WTC11 (cell line): ENCODE measurements around the gene IGFL4. TPM values are rescaled to one million over a fixed set of nuclear protein-coding genes. Genes with fewer than 3 reads are reported as not detected.

Experiments used
- ATAC-seq: fragments of 200-7000 bp; cut with Tn5 transposase; 2 replicates; pipeline ENCODE4 v1.10.0; 2021; ENCODE audit warnings: mild to moderate bottlenecking, moderate library complexity
- CTCF ChIA-PET: fragments of 300-600 bp; sonication (Branson Sonifier 250); formaldehyde crosslinking; loops from one replicate; lab custom pipeline; 2021; ENCODE audit warnings: antibody characterized with exemption; lab: Charles Lee
- POLR2A ChIA-PET: fragments of 350-600 bp; sonication (Branson Sonifier 250); formaldehyde crosslinking; loops from one replicate; lab custom pipeline; 2021; ENCODE audit warnings: antibody characterized with exemption; lab: Charles Lee
- DNase-seq: peaks from one replicate; pipeline ENCODE4 v3.0.0; 2021; ENCODE audit warnings: low spot score
- H3K27ac Mint-ChIP-seq: 2 replicates; pipeline ENCODE4 v1.8.0; 2021; ENCODE audit warnings: mixed read lengths
- H3K27me3 Mint-ChIP-seq: 2 replicates; pipeline ENCODE4 v1.8.0; 2021; ENCODE audit warnings: low read depth, mild to moderate bottlenecking, moderate library complexity, mixed read lengths
- H3K36me3 Mint-ChIP-seq: 2 replicates; pipeline ENCODE4 v1.8.0; 2021; ENCODE audit warnings: mixed read lengths
- H3K4me1 Mint-ChIP-seq: 2 replicates; pipeline ENCODE4 v1.8.0; 2022; ENCODE audit warnings: mixed read lengths
- H3K4me3 Mint-ChIP-seq: 2 replicates; pipeline ENCODE4 v1.8.0; 2021; ENCODE audit warnings: mild to moderate bottlenecking, moderate library complexity, mixed read lengths
- H3K9me3 Mint-ChIP-seq: 2 replicates; pipeline ENCODE4 v1.8.0; 2021; ENCODE audit warnings: mixed read lengths
- CBFB ChIP-seq: sonication (generic); formaldehyde crosslinking; IDR thresholded peaks from 2 replicates; pipeline ENCODE4 v1.8.1; 2022; ENCODE audit warnings: mild to moderate bottlenecking, low read depth, missing genetic modification reagents
- FOXP1 ChIP-seq: sonication (generic); formaldehyde crosslinking; IDR thresholded peaks from 2 replicates; pipeline ENCODE4 v1.8.0; 2022; ENCODE audit warnings: missing genetic modification reagents, mild to moderate bottlenecking, moderate library complexity, borderline replicate concordance
- JAZF1 ChIP-seq: fragments of 250-450 bp; sonication (Bioruptor Pico); IDR thresholded peaks from 2 replicates; pipeline ENCODE4 v1.9.0; 2021; ENCODE audit warnings: moderate library complexity, mild to moderate bottlenecking, inconsistent platforms
- MXD4 ChIP-seq: fragments of 250-450 bp; sonication (Bioruptor Pico); IDR thresholded peaks from 2 replicates; pipeline ENCODE4 v1.8.0; 2021; ENCODE audit warnings: mild to moderate bottlenecking, moderate library complexity, borderline replicate concordance
- NFYB ChIP-seq: sonication (generic); formaldehyde crosslinking; conservative IDR thresholded peaks from 2 replicates; pipeline ENCODE4 v1.8.0; 2022; ENCODE audit warnings: low read depth, missing genetic modification reagents
- TEAD4 ChIP-seq: sonication (generic); formaldehyde crosslinking; IDR thresholded peaks from 2 replicates; pipeline ENCODE4 v1.8.0; 2022; ENCODE audit warnings: mild to moderate bottlenecking, missing genetic modification reagents
- TP53 ChIP-seq: sonication (generic); formaldehyde crosslinking; IDR thresholded peaks from 2 replicates; pipeline ENCODE4 v1.8.1; 2023; ENCODE audit warnings: mild to moderate bottlenecking, missing genetic modification reagents
- ZNF232 ChIP-seq: sonication (generic); formaldehyde crosslinking; IDR thresholded peaks from 2 replicates; pipeline ENCODE4 v1.8.0; 2022; ENCODE audit warnings: mild to moderate bottlenecking, missing genetic modification reagents
- ZNF317 ChIP-seq: sonication (generic); formaldehyde crosslinking; IDR thresholded peaks from 2 replicates; pipeline ENCODE4 v1.8.1; 2023; ENCODE audit warnings: low read depth, mild to moderate bottlenecking, moderate library complexity, missing genetic modification reagents, borderline replicate concordance
- ZNF396 ChIP-seq: fragments of 250-450 bp; sonication (Bioruptor Pico); IDR thresholded peaks from 2 replicates; pipeline ENCODE4 v1.8.0; 2021; ENCODE audit warnings: mild to moderate bottlenecking, moderate library complexity, borderline replicate concordance
- total RNA-seq: library from RNA; stranded (reverse); gene quantifications from 3 replicates; pipeline ENCODE4 v1.2.3, GENCODE V29; 2021
- TF ChIP-seq, protein P1 (sequence below): sonication (generic); formaldehyde crosslinking; IDR thresholded peaks from 2 replicates; pipeline ENCODE4 v1.8.1; 2022; ENCODE audit warnings: missing genetic modification reagents, borderline replicate concordance
- TF ChIP-seq, protein P2 (sequence below): sonication (generic); formaldehyde crosslinking; IDR thresholded peaks from 2 replicates; pipeline ENCODE4 v1.8.0; 2023; ENCODE audit warnings: missing genetic modification reagents
- TF ChIP-seq, protein P3 (sequence below): sonication (generic); formaldehyde crosslinking; IDR thresholded peaks from 2 replicates; pipeline ENCODE4 v1.8.1; 2023; ENCODE audit warnings: mild to moderate bottlenecking, missing genetic modification reagents, moderate library complexity
- TF ChIP-seq, protein P4 (sequence below): sonication (generic); formaldehyde crosslinking; IDR thresholded peaks from 2 replicates; pipeline ENCODE4 v1.8.1; 2022; ENCODE audit warnings: low read depth, mild to moderate bottlenecking, moderate library complexity, missing genetic modification reagents, borderline replicate concordance
- TF ChIP-seq, protein P5 (sequence below): sonication (generic); formaldehyde crosslinking; IDR thresholded peaks from 2 replicates; pipeline ENCODE4 v1.8.1; 2022; ENCODE audit warnings: low read depth, missing genetic modification reagents, borderline replicate concordance
- TF ChIP-seq, protein P6 (sequence below): sonication (generic); formaldehyde crosslinking; IDR thresholded peaks from 2 replicates; pipeline ENCODE4 v1.8.0; 2022; ENCODE audit warnings: missing genetic modification reagents
- TF ChIP-seq, protein P7 (sequence below): sonication (generic); formaldehyde crosslinking; conservative IDR thresholded peaks from 2 replicates; pipeline ENCODE4 v1.8.1; 2022; ENCODE audit warnings: mild to moderate bottlenecking, missing genetic modification reagents

The IGFL4 gene
- total RNA-seq, 1 experiment from 2014 or later = 0.20 TPM

DNA sequence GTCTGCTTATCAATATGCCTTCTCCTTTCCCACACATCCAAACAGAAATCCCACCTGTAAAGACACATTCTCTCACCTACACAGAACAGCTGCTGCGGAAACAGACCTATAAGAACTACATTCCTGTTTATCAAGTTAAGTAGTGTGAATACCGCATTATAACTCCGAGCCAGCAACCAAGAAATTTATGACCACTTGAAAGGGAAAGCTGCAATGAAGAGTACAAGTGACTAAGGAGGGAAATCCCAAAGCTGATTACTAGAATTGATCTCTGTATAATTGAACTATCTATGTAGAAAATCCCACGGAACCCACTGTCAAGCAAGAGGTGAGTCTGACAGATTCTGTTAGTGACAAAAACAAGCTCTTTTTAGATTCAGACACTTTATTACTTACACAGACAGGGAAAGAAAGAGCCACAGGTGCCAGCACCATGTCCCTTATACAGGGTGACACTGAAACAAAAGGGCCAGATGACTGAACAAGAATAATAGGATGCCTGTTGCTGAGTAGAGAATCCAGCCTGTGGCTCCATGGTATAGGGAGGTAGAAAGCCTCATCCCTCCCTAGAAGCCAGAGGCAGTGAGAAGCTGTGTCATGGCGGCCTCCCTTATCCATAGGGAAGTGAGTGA lies 1.6 kb upstream of the IGFL4 start:
- CTCF ChIA-PET = interaction anchor here (1.2 to 4.0 kb wide), 2 partner anchors 13 to 35 kb away, joined by 4 to 24 read pairs; no protein-coding TSS in a partner anchor
- Mint-ChIP-seq H3K4me3 (no peak overlapping the region), H3K27ac (no peak overlapping the region), H3K9me3 (peaks cover 28% of the 10 kb centered on the region), H3K36me3 (no peaks in the 10 kb centered on the region), H3K27me3 (peaks cover 76% of the 10 kb centered on the region), H3K4me1 (no peaks in the 10 kb centered on the region; the same call in 1 of the 2 replicates)
- no peak for DNase-seq
- POLR2A ChIA-PET = no interaction called here
- TF ChIP-seq MXD4 (no peak), ZNF317 (no peak), NFYB (CRISPR knock-in tag) (no peak), ZNF396 (CRISPR knock-in tag) (no peak), CBFB (CRISPR knock-in tag) (no peak), FOXP1 (CRISPR knock-in tag) (no peak), TEAD4 (CRISPR knock-in tag) (no peak), JAZF1 (CRISPR knock-in tag) (no peak), TP53 (no peak), ZNF232 (CRISPR knock-in tag) (no peak)
- TF ChIP-seq, protein P1, sequence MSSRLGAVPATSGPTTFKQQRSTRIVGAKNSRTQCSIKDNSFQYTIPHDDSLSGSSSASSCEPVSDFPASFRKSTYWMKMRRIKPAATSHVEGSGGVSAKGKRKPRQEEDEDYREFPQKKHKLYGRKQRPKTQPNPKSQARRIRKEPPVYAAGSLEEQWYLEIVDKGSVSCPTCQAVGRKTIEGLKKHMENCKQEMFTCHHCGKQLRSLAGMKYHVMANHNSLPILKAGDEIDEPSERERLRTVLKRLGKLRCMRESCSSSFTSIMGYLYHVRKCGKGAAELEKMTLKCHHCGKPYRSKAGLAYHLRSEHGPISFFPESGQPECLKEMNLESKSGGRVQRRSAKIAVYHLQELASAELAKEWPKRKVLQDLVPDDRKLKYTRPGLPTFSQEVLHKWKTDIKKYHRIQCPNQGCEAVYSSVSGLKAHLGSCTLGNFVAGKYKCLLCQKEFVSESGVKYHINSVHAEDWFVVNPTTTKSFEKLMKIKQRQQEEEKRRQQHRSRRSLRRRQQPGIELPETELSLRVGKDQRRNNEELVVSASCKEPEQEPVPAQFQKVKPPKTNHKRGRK (CRISPR knock-in tag) = no peak
- TF ChIP-seq, protein P2, sequence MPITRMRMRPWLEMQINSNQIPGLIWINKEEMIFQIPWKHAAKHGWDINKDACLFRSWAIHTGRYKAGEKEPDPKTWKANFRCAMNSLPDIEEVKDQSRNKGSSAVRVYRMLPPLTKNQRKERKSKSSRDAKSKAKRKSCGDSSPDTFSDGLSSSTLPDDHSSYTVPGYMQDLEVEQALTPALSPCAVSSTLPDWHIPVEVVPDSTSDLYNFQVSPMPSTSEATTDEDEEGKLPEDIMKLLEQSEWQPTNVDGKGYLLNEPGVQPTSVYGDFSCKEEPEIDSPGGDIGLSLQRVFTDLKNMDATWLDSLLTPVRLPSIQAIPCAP (CRISPR knock-in tag) = no peak
- TF ChIP-seq, protein P3, sequence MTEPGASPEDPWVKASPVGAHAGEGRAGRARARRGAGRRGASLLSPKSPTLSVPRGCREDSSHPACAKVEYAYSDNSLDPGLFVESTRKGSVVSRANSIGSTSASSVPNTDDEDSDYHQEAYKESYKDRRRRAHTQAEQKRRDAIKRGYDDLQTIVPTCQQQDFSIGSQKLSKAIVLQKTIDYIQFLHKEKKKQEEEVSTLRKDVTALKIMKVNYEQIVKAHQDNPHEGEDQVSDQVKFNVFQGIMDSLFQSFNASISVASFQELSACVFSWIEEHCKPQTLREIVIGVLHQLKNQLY (CRISPR knock-in tag) = no peak
- TF ChIP-seq, protein P4, sequence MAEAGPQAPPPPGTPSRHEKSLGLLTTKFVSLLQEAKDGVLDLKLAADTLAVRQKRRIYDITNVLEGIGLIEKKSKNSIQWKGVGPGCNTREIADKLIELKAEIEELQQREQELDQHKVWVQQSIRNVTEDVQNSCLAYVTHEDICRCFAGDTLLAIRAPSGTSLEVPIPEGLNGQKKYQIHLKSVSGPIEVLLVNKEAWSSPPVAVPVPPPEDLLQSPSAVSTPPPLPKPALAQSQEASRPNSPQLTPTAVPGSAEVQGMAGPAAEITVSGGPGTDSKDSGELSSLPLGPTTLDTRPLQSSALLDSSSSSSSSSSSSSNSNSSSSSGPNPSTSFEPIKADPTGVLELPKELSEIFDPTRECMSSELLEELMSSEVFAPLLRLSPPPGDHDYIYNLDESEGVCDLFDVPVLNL (CRISPR knock-in tag) = no peak
- TF ChIP-seq, protein P5, sequence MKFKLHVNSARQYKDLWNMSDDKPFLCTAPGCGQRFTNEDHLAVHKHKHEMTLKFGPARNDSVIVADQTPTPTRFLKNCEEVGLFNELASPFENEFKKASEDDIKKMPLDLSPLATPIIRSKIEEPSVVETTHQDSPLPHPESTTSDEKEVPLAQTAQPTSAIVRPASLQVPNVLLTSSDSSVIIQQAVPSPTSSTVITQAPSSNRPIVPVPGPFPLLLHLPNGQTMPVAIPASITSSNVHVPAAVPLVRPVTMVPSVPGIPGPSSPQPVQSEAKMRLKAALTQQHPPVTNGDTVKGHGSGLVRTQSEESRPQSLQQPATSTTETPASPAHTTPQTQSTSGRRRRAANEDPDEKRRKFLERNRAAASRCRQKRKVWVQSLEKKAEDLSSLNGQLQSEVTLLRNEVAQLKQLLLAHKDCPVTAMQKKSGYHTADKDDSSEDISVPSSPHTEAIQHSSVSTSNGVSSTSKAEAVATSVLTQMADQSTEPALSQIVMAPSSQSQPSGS = no peak
- TF ChIP-seq, protein P6, sequence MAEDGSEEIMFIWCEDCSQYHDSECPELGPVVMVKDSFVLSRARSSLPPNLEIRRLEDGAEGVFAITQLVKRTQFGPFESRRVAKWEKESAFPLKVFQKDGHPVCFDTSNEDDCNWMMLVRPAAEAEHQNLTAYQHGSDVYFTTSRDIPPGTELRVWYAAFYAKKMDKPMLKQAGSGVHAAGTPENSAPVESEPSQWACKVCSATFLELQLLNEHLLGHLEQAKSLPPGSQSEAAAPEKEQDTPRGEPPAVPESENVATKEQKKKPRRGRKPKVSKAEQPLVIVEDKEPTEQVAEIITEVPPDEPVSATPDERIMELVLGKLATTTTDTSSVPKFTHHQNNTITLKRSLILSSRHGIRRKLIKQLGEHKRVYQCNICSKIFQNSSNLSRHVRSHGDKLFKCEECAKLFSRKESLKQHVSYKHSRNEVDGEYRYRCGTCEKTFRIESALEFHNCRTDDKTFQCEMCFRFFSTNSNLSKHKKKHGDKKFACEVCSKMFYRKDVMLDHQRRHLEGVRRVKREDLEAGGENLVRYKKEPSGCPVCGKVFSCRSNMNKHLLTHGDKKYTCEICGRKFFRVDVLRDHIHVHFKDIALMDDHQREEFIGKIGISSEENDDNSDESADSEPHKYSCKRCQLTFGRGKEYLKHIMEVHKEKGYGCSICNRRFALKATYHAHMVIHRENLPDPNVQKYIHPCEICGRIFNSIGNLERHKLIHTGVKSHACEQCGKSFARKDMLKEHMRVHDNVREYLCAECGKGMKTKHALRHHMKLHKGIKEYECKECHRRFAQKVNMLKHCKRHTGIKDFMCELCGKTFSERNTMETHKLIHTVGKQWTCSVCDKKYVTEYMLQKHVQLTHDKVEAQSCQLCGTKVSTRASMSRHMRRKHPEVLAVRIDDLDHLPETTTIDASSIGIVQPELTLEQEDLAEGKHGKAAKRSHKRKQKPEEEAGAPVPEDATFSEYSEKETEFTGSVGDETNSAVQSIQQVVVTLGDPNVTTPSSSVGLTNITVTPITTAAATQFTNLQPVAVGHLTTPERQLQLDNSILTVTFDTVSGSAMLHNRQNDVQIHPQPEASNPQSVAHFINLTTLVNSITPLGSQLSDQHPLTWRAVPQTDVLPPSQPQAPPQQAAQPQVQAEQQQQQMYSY = no peak
- TF ChIP-seq, protein P7, sequence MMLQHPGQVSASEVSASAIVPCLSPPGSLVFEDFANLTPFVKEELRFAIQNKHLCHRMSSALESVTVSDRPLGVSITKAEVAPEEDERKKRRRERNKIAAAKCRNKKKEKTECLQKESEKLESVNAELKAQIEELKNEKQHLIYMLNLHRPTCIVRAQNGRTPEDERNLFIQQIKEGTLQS (CRISPR knock-in tag) = no peak
- TF ChIP-seq, all 79 proteins: peak for 0
- ATAC-seq = no peak
